HG02678 (cell line): ENCODE results near the gene NDUFAF8.

Experiments
- ATAC-seq: cut with Tn5 transposase; IDR thresholded peaks from one replicate; pipeline ENCODE4 v1.9.1; 2021; ENCODE audit warnings: mild to moderate bottlenecking, moderate library complexity; ENCODE audit not compliant: unreplicated experiment

NDUFAF8 gene

GRCh38 chr17:81238815-81239713 is at the start of gene NDUFAF8, which contains the start of gene TEPSIN:
Gene NDUFAF8, plus strand, starts transcription at chr17:81239318. Its CDS starts 46 bp downstream, at chr17:81239364.
Gene TEPSIN, minus strand, starts transcription at chr17:81239055. Its CDS starts 22 bp downstream, at chr17:81239033.
- peak; percentile 95 for ATAC-seq

DNA sequence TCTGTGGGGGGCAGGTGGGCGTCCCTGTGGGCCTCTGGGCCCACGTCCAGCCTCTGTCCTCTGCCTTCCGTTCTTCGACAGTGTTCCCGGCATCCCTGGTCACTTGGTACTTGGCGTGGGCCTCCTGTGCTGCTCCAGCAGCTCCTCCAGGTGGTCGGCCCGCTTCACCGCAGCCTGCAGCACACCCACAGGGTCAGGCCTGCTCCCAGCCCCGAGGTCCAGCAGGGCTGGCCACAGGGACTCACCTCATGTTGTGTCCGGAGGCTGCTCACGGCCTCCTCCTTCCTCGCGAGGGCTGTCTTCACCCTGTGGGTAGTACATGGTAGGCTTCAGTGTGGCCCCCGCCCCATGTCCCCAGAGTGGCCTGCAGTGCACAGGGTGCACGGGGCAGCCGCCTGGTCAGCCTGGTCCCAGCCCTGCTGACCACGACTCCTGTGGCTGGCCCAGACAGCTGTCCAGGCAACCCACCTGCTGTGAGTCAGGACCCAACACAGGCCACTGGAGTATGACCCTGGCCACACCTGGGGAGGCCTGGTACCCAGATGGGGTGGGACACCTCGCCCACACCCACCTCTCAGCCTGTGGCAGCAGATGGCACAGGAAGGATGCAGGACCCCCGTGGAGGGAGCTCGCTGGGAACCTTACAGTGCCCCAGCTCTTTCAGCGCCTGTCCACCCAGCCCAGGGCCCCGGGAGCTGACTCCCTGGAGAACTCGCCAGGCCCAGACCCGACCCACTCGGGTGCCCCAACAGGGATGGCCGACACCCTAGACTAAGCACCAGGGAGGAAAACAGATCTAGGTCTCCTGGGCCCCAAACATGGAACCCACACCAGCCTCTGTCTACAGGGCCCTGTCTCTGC is 49.2 kb upstream of the NDUFAF8 start:
- ATAC-seq: no peak

DNA sequence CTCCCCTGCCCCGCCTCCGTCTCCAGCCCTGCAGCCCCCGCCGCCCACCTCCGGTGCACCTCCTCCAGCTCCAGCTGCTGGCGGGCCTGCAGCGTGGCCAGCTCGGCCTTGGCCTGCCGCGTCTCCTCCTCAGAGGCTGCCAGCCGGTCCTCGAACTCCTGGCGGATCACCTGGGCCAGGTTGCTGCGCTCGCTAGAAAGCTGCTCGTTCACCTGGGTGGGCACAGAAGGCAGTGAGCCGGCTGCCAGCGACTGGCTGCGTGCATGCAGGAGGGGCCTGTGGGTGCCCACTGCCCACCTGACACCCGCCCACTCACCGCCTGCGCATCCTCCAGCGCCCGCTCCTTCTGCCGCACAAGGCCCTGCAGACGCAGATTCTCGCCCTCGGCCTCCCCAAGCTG is 48.5 kb upstream of the NDUFAF8 start:
- no peak for ATAC-seq

- no peak for ATAC-seq
Measured at GRCh38 chr17:81191116-81191515, 48.0 kb upstream of the NDUFAF8 start.

DNA sequence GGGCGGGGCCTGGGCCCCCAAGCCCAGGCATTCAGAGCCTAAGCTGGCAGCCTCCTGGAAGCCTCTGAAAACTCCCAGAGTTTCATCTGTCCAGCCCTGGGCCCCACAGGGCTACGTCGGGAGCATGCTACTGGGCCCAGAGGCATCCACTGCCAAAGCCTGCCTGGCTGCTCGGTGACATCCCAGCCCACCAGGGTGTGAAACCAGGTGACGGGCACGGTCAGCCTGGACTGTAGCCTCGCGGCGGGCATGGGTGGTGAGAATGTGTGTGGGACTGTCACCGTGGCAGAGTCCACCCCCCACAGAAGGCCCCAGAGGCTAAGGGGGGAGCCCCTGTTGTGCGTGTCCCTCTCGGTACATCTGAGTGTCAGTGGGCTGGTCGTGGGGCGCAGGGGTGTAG is 47.5 kb upstream of the NDUFAF8 start:
- ATAC-seq: no peak

- no peak for ATAC-seq
Measured at GRCh38 chr17:81192386-81193050, 46.6 kb upstream of the NDUFAF8 start.

DNA sequence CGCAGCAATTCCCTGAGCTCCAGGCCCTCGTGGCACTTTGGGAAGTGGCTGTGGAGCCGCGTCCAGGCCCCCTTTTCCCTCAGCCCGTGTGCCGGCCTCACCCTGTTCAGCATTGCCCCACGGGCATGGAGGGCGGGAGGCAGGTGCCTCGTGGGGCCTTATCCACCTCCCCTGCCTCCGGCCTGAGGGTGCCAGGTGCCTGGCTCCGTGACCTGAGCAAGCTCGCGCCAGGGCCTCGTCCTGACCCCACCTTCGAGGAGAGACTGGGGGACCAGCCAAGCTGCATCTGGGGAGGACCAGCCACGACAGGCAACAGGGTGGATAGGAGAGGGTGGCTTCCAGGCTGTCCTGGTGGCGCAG is 46.1 kb upstream of the NDUFAF8 start:
- no peak for ATAC-seq

- ATAC-seq: no peak
Measured at GRCh38 chr17:81193470-81194224, 45.5 kb upstream of the NDUFAF8 start.

- ATAC-seq: no peak
Measured at GRCh38 chr17:81194225-81194760, 44.8 kb upstream of the NDUFAF8 start.

DNA sequence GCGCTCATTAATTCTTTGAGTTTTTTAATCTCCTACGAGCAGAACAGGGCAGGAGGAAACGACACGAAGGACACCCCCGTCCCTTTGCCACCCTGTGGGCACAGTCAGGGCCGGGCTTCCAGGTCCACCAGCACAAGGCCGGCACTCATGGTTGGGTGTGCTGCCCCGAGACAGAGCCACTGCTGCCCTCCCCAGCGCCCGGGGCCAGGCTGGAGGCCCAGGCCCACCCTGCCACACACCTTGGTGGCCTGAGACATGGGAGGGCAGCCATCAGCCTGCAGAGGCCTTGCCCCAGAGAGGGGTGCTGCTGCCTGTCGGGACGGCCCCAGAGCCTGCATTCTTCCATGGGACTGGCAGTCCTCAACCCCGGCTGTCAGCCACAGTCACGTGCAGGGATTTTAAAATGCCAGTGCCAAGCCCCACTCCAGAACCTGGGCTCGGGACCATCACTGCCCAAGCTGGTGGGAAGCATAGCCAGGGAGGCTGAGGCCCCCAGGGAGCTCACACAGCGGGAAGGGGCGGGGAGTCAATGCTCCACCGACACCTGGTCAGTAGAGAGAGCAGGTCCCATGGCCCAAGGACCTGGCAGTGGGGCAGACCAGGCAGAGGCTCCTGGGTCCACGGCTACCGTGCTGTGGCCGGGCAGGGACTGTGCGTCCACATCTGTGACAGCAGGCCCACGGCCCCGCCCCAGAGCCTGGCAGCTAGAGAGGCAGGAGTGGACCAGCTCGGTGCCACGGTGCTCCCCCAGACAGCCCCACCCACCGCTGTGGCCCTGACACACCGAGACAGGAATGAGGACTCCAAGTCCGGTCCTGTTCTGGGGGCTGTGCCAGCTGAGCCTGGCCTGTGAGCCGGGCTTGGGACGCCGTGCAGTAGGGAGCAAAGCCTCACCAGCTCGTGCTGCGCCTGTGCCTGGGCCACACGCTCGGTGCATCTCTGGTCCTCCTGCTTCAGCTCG is 43.9 kb upstream of the NDUFAF8 start:
- no peak for ATAC-seq

GRCh38 chr17:81195941-81196495 is 43.1 kb upstream of the NDUFAF8 start:
- no peak for ATAC-seq

GRCh38 chr17:81196505-81197408 is 42.4 kb upstream of the NDUFAF8 start:
- no peak for ATAC-seq

DNA sequence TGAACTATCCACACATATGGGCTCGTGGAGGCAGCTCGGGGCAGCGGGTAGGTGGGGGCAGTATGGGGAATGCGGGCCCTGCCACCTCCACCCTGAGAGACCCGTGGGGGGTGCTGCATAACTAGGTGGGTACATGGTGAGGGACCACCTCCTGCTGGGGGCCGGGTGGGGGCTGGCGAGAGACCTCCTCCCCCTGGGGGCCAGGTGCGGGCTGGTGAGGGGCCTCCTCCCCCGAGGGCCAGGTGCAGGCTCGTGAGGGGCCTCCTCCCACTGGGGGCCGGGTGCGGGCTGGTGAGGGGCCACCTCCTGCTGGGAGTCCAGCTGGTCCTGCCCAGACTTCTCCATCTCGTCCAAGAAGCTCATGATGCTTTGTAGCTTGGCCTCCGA is 41.7 kb upstream of the NDUFAF8 start:
- ATAC-seq: no peak

DNA sequence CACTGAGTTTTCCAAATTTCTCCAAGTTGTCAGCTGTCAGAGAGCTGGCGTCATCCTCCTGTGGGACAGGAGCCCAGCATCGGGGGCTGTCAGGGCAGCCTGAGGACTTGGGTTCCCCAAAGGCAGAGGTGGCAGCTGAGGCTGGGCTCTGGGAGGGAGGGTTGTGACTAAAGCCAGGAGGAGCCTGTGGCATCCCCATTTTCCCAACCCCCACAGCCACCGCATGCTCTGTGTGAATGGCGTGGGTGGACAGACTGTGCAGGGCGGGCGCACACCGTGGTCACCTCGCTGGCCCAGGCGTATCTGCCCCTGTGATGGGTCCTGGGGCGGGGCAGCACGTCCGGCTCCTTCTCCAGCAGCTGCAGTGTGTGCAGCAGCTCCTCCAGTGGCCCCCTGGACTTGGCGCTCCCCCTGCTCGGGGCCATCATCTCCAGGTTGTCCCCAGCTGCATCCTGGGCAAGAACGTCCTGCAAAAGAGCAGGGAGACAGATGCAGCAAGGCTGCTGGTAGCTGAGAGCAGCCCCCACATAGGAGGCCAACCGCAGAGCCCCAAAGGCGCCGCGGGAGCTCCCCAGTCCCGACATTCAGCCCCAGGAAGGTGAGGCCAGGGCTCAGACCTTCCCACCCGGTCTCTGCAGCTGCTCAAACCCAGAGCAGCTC is 41.2 kb upstream of the NDUFAF8 start:
- ATAC-seq: no peak

DNA sequence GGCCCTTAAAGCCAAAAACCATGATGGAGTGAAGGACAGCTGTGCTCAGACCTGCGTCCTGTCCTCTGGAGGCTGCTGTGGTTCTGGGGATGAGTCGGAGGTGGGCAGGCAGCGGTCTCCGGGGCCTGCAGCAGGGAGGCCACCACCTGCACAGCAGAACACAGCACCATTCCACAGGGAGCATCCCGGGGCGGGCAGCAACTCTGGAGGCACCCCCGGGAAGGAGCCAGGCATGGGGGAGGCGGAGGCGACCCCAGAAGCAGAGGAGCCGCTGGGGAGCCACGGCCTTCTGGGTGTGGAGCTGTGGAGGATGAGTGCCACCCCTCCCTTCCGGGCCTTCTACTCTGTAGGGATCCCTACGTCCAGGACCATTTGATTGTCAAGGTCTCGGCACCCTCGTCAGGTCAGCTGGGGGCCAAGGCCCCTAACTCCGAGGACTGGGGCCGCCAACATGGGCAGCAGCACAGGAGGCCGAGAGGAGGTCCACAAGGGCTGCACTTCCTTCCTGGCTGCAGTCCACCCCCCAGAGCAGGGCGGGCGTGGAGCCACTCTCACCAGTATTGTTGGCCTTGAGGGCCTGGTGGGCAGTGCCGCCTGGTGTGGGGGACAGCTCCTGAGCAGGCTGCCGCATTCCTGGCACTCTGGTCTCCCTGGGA is 40.2 kb upstream of the NDUFAF8 start:
- no peak for ATAC-seq

DNA sequence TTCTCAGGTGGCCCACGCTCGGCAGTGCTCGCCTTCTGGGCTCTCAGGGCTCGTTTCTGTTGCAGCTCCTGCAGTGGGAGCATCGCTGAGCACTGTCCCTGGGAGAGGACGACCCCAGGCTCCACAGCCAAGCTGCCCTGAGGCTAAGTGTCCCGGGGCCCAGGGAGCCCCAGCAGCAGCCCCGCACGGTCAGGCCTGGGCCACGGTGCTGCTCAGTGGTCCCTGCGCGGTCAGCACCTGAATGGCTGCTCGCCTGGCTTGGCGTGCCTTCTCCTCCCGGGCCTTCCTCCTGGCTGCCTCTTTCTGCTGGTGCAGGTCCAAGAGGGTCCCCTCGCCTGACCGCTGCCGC is 39.7 kb upstream of the NDUFAF8 start:
- no peak for ATAC-seq

GRCh38 chr17:81200201-81200600 is 38.9 kb upstream of the NDUFAF8 start:
- ATAC-seq: no peak
